Fibroblast of pulmonary artery (primary cell): ENCODE results near the gene TMPO.
"Not testable (repeated sequence)": the region's sequence is repeated elsewhere in the genome, so short reads cannot be mapped to it uniquely, and the experiment has no call there.

ENCODE experiments used
- DNase-seq: peaks from one replicate; pipeline ENCODE4 v3.0.0-alpha.2; 2010; ENCODE audit warnings: low read depth
- H3K4me3 ChIP-seq: replicated peaks from 2 replicates; pipeline ENCODE4 v1.5.1; 2011; ENCODE audit warnings: low read depth, mild to moderate bottlenecking, control low read depth, low read length, moderate library complexity
- CTCF ChIP-seq: IDR thresholded peaks from 2 replicates; pipeline ENCODE4 v1.5.1; 2011; ENCODE audit warnings: mild to moderate bottlenecking, control low read depth, low read length, inconsistent platforms; ENCODE audit errors: missing control alignments

TMPO gene

GRCh38 chr12:98492580-98493140 is 22.7 kb upstream of the TMPO start:
- H3K4me3 ChIP-seq, result no peak overlapping the region
- DNase-seq, result no peak
- TF ChIP-seq CTCF, result no peak

- H3K4me3 ChIP-seq, DNase-seq: not testable (repeated sequence)
Measured at GRCh38 chr12:98501266-98501629, 14.1 kb upstream of the TMPO start.

- peak overlapping the region; percentile 64 for H3K4me3 ChIP-seq
- DNase-seq, result peak; percentile 98
- no peak for TF ChIP-seq CTCF
Measured at GRCh38 chr12:98503342-98503591, 12.1 kb upstream of the TMPO start.

GRCh38 chr12:98503592-98504367 is 11.6 kb upstream of the TMPO start:
- peak overlapping the region; percentile 64 for H3K4me3 ChIP-seq
- DNase-seq, result peak; percentile 96
- no peak for TF ChIP-seq CTCF

GRCh38 chr12:98504368-98504617 is 11.1 kb upstream of the TMPO start:
- no peak for TF ChIP-seq CTCF
- peak overlapping the region; percentile 64 for H3K4me3 ChIP-seq
- DNase-seq, result no peak

GRCh38 chr12:98509063-98509462 is 6.3 kb upstream of the TMPO start:
- no peak overlapping the region for H3K4me3 ChIP-seq
- DNase-seq, result no peak
- TF ChIP-seq CTCF, result no peak

GRCh38 chr12:98511806-98512205 is 3.6 kb upstream of the TMPO start:
- DNase-seq, result not testable (repeated sequence)

GRCh38 chr12:98513379-98514322 is 1.7 kb upstream of the TMPO start:
- H3K4me3 ChIP-seq, result peak overlapping the region; percentile 92
- no peak for TF ChIP-seq CTCF
- DNase-seq, result no peak

More at GRCh38 chr12:98511806-98512205, 3.6 kb upstream of the TMPO start:
- not testable (repeated sequence) for H3K4me3 ChIP-seq
